ENCODE results near the gene CDH26.
"Not testable (repeated sequence)": the region's sequence is repeated elsewhere in the genome, so short reads cannot be mapped to it uniquely, and the experiment has no call there.

The CDH26 gene

GRCh38 chr20:60021104-60021503 is 62.9 kb downstream of the CDH26 start:
- no peak for DNase-seq

GRCh38 chr20:60022849-60023248 is 64.6 kb downstream of the CDH26 start:
- DNase-seq, result no peak

- no peak for DNase-seq
Observed at GRCh38 chr20:60024245-60024644, 66.0 kb downstream of the CDH26 start.

- DNase-seq, result no peak
Observed at GRCh38 chr20:60024801-60025200, 66.6 kb downstream of the CDH26 start.

GRCh38 chr20:60026010-60026409 is 67.8 kb downstream of the CDH26 start:
- no peak for DNase-seq

GRCh38 chr20:60030471-60030870 is 72.2 kb downstream of the CDH26 start:
- DNase-seq, result no peak

- DNase-seq, result no peak
Observed at GRCh38 chr20:60031107-60031506, 72.9 kb downstream of the CDH26 start.

- no peak for DNase-seq
Observed at GRCh38 chr20:60034231-60035110, 76.2 kb downstream of the CDH26 start.

GRCh38 chr20:60035486-60035885 is 77.3 kb downstream of the CDH26 start:
- no peak for DNase-seq

GRCh38 chr20:60036346-60036745 is 78.1 kb downstream of the CDH26 start:
- no peak for DNase-seq

- DNase-seq, result no peak
Observed at GRCh38 chr20:60036746-60037499, 78.7 kb downstream of the CDH26 start.

GRCh38 chr20:60038400-60039008 is 80.3 kb downstream of the CDH26 start:
- no peak for DNase-seq

- DNase-seq, result no peak
Observed at GRCh38 chr20:60039526-60039925, 81.3 kb downstream of the CDH26 start.

GRCh38 chr20:60040471-60041162 is 82.4 kb downstream of the CDH26 start:
- no peak for DNase-seq

- not testable (repeated sequence) for DNase-seq
Observed at GRCh38 chr20:60041436-60042165, 83.4 kb downstream of the CDH26 start.

GRCh38 chr20:60043435-60043834 is 85.2 kb downstream of the CDH26 start:
- DNase-seq, result no peak

GRCh38 chr20:60046011-60046413 is 87.8 kb downstream of the CDH26 start:
- DNase-seq, result no peak

- no peak for DNase-seq
Observed at GRCh38 chr20:60046436-60046835, 88.2 kb downstream of the CDH26 start.

- no peak for DNase-seq
Observed at GRCh38 chr20:60046860-60047259, 88.6 kb downstream of the CDH26 start.

GRCh38 chr20:60048634-60049521 is 90.7 kb downstream of the CDH26 start:
- DNase-seq, result no peak

GRCh38 chr20:60049601-60050000 is 91.4 kb downstream of the CDH26 start:
- DNase-seq, result no peak

All from NCI-H1417 treated with DMSO at 0.1 percent for 48 hours (cell line).